HG03378 (cell line): ENCODE results near the gene NLGN1.

ENCODE experiments used
- ATAC-seq: cut with Tn5 transposase; IDR thresholded peaks from one replicate; pipeline ENCODE4 v1.9.1; 2021; ENCODE audit warnings: mild to moderate bottlenecking, moderate library complexity; ENCODE audit not compliant: unreplicated experiment

NLGN1 gene

DNA sequence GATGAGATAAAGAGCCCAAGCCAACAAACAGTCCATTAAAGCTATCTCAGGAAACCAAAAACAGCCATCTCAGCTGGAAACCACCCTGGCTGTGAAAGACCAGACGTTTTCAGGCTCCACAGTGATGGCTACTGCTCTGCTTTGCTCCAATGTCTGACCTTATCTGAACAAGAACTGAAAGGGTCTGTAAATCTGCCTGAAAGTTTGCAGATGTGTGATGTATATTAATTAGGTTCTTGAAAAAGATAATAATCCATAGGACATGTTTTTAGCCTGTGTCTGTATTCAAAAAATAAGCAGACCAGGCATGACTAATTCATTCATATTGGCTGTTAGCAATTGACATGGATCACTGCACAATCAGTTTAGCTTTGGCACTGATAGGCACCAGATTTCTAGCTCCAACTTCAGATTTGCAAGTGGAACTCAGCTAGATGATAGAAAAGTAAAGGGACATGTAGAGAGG lies 850.2 kb downstream of the NLGN1 start:
- no peak for ATAC-seq

DNA sequence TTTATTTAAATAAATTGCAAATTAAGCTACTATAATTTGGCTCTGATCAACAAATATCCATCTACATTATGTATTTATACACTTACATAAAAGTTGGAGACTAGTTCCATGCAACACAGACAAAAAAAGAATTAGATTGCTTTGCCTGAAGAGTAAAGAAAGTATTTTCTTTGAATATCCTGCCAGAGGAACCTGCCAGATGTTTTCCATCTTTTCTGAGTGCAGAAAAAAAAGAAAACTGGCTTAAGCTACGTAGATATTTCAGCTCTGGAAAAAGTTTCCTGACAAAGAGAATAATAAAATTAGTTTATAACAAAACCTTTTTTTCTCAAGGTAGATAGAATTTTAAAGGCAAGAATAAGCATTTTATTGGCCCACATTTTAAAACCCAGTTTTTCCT lies 854.1 kb downstream of the NLGN1 start:
- no peak for ATAC-seq

- ATAC-seq, result no peak
These were observed 855.8 kb downstream of the NLGN1 start for GRCh38 chr3:174253196-174253823.

DNA sequence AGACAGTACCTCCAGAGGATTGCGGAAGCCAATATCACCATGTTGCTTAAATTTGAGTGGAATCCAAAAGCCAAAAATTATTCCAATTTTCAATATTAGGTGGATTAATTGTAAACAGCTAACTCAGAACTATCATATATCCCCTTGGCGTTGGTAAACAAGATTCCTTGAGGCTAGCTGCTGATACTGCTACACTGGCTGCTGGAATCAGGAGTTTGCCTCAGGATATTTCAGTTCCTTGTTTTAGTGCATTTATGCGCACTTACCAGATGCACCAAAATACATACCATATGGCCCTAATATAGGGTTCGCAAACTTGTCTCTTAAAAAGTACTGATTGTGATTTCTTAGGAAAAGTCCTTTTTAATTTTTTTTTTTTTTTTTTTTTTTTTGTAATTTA lies 856.4 kb downstream of the NLGN1 start:
- no peak for ATAC-seq

- ATAC-seq, result no peak
These were observed 857.9 kb downstream of the NLGN1 start for GRCh38 chr3:174255454-174255853.

- ATAC-seq, result no peak
These were observed 868.9 kb downstream of the NLGN1 start for GRCh38 chr3:174266476-174266875.

- no peak for ATAC-seq
These were observed 870.5 kb downstream of the NLGN1 start for GRCh38 chr3:174268061-174268460.

DNA sequence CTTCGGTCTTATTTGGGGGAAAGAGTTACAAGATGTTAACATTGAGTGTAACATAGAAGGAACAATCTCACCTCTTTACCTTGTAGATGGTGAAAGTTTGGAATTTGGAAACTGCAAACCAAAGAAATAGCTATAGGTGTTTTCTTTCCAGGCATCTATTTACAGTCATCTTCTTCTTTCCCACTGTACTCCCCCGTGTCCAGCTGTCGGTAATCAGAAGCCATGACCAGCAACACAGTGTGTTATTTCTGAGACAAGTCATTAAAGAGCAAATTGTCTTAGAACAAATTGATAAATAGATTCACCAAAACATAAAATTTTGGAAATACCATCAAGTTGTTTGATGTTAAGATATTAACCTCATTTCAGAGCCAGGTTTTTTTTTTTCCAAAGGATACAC lies 871.0 kb downstream of the NLGN1 start:
- ATAC-seq, result no peak

DNA sequence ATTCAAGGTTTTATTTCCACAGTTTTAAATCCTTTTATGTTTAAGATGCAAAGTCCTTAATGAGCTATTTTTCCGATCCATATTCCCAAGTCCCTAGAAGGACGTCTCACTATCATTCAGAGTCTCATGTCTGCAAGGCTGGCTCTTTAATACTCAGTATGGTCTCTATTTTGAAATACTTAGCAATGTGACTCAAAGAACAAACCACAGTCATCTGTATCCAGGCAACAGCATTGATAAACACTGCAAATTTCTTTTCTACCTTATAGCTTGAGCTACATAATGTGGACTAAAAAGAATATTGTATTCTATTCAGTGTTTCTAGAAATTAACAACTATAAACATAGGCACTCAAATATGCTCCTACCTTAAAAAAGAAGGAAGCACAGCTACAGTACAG lies 873.3 kb downstream of the NLGN1 start:
- no peak for ATAC-seq

GRCh38 chr3:174275336-174275735 lies 877.8 kb downstream of the NLGN1 start:
- no peak for ATAC-seq

GRCh38 chr3:174276826-174277225 lies 879.3 kb downstream of the NLGN1 start:
- no peak for ATAC-seq

DNA sequence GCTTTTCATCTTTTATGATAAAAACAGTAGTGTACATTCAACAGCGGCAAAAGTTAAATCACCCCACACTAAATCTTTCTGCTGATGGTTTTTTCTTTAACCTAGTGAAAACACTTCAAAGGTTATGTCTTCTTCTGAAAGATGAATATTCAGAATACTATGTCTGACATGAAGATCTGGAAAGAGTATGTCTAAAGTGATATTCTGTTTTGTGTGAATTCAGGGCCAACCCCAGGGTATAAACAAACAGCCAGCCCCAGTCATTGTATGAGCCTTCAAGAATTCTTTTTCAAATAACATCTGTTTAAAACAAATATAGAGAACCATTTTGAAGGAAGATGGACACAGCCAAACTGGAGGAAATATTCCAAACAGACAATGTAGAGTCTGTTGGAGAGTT lies 880.5 kb downstream of the NLGN1 start:
- no peak for ATAC-seq

DNA sequence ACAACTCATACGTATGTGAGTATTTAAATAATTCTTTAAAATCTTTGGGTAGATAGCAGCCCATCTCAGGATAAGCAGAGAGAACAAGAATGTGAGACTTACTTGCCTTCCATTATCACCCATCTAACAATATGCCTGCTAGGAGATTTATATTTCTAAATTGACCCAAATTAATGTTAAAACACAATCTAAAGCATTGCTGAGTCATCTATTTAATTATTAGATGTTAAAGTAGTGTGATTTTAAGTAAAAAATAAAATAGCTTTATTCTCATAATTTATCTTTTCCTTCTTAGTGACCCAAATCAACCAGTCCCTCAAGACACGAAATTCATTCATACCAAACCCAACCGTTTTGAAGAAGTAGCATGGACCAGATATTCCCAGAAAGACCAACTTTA lies 882.6 kb downstream of the NLGN1 start:
- no peak for ATAC-seq

DNA sequence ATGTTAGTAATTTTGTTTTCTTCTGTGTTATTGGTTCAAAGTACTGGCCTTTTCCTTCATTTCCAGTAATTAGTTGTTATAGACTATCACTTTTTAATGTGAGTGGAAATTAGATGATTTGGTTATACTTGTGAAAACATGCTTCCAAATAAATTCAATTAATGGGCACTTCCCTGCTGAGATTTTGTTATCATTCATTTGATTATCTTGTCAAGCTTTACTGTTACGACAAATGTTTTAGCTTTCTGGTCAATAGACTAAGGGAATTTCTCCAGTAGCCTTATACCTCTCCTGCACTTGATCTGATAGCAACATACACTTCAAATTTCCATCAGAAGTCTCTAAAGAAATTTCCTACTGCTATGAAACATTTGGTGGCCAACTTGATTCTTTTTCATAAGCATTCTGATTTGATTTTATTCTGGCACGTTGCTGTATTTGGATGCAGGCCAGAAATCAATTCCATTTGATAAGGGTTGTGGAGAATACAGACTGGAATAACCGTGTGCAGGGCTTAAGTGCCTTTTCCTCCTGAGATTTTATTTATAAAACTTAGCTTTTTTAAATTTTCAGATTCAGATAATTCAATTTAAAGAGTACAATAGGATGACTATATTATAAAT lies 887.8 kb downstream of the NLGN1 start:
- no peak for ATAC-seq

- ATAC-seq, result no peak
These were observed 890.2 kb downstream of the NLGN1 start for GRCh38 chr3:174287705-174288104.

DNA sequence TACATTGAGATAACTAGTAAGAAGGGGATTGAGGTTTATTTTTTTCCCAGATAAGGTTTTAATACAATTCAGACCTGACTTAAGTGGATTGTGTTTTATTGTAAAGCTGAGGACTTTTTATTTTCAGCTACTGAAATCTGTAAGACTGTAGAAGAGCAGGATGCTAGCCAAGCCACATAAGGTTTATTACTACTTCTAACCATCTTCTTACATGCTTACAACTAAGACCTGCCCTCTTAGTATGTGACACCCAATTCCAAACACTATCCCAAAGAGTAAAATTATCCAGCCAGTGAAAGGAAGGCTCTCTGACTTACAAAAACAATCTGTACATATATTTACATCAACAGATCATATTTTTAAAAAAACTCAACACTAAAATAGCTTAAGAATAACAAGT lies 897.1 kb downstream of the NLGN1 start:
- no peak for ATAC-seq

DNA sequence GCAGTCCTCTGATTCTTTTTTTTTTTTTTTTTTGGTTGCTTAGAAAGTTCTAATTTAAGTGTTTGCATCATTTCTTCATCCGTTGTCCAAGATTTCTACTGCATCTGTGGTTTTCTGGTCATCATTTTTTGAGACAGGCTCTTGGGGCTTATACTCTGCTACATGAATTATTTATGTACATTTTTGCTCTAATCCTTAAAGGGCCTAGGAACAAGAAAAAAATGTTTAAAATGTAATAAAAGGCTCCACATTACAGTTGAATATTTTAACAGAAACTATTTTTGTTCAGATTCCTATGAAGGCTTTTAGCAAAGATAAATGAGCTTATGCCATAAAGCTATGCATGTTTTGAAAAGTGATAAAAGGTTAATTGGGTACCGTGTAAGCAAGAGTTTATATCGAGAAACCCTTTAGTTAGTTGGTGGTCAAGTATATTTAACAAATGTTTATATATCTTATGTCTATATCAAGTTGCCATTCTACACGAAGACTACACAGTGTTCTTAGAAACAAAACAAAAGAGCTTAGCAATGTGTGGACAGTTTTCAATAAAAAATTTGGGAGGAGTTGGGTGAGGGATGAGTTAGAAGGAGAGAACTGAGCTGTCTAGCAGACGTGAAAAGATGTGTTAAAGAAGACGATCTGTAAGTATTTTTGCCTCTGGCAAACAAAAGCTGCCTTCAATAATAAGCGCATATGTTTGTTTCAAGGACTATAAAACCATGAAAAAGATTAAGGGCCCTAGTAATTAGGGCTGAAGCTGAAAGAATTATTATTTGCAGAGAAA lies 898.0 kb downstream of the NLGN1 start:
- ATAC-seq, result no peak

- no peak for ATAC-seq
These were observed 905.3 kb downstream of the NLGN1 start for GRCh38 chr3:174302746-174303315.

- no peak for ATAC-seq
These were observed 906.5 kb downstream of the NLGN1 start for GRCh38 chr3:174303907-174304560.

GRCh38 chr3:174308736-174309135 lies 911.2 kb downstream of the NLGN1 start:
- ATAC-seq, result no peak

GRCh38 chr3:174310475-174310983 lies 913.0 kb downstream of the NLGN1 start:
- ATAC-seq, result no peak
